Camera-type eye (tissue), 1 donor: ENCODE data around the gene GJA8. TPM values are rescaled to one million over a fixed set of nuclear protein-coding genes. Genes with fewer than 3 reads are reported as not detected.

Experiments
- total RNA-seq: library from RNA; depleted of rRNA; stranded (reverse); fragments of >200 nt; gene quantifications from one replicate; pipeline ENCODE4 v1.2.3, GENCODE V29; 2014

Gene GJA8
- total RNA-seq: 40.3 TPM

DNA sequence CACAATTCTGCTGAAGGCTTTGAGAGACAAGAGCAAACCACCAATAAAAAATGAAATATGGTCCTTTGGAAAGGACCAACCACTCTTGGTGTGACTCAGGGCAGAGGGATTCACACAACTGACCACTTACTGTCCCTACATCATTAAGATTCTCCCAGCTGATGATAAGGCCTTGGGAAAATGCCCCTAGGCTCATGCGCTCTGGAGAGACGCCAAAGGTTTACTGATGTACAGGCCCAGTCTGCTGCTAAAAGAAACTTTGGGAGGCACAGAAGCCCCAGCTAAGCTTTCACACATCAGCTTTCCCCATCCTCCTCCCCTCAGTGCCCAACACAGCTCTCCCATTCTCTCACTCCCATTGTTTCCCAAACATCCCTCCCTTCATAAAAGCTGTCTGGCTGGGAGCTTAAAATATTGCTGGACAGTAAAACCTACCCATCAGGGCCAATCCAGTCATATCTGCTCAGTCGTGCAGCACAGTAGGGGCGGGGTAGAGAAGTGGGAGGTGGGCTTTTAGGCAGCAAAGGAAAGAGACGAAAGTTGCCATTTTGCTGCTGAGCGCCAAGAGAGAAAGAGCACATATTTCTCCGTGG lies at the start of gene GJA8:
Gene GJA8 (plus strand): TSS at position 543 of the 593 bp plus-strand sequence. CDS start 5,161 bp downstream, outside the sequence.

DNA sequence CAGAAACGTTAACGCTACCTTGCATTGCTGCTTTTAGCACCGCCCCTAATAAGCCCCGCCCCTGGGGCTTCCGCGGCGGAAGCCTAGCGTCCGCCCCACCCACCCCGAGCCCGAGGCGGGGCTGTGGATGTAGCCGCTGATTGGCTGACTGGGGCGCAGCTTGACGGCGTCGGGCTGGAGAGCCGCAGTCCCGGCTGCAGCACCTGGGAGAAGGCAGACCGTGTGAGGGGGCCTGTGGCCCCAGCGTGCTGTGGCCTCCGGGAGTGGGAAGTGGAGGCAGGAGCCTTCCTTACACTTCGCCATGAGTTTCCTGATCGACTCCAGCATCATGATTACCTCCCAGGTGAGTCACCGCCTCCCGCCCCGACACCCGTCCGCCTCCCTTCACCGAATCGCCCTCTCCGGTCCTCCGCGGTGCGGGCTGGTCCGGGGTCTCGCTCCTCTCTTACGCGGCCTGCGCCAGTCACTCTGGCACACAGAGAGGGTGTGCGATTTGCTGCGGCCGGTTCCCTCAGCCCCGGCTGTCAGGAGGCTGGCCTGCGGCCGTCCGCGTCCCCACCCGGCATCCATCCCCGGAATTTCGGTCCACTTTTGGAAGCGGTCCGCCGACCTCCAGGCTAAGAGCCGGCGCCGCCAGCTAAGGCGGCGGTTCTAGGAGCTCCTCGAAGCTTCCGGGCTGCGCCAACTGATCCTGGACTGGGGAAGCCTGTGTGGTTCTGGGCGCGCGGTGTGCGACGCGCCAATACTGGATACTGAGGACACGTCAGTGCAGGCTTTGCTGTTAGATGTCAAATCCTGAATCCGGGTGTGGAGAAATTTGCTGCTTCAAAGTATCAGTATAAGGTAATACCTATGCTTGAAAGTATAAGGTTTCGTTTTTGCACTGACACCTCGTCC lies 25.9 kb downstream of the GJA8 start, which contains the start of gene GPR89B:
Gene GPR89B (plus strand): TSS at position 185 of the 897 bp plus-strand sequence. CDS start 117 bp downstream, at position 302.

Other genes starting within 250 kb of the GJA8 start
- gene ACP6, start 232.3 kb upstream of the GJA8 start, total RNA-seq: 8.0 TPM
- gene GJA5, start 142.2 kb upstream of the GJA8 start, total RNA-seq: 13.3 TPM
- 39.4 TPM for gene GPR89B, start 25.6 kb downstream of the GJA8 start, total RNA-seq
- gene NBPF11, start 249.5 kb downstream of the GJA8 start, total RNA-seq: 16.7 TPM